Suprapubic skin (tissue), 4 donors: ENCODE measurements around the gene IL19.

Experiments
- EP300 ChIP-seq: sonication (generic); formaldehyde crosslinking; IDR thresholded peaks from one replicate; pipeline ENCODE4 v1.6.1; 2017; ENCODE audit warnings: antibody characterized with exemption
- POLR2A ChIP-seq, 2 donors: fragments of 450-650 bp; IDR thresholded peaks; one replicate each; pipeline ENCODE4 v1.6.1; 2017; ENCODE audit warnings: antibody characterized with exemption in 2 of 2, mild to moderate bottlenecking in 2 of 2, moderate library complexity in 2 of 2
- POLR2AphosphoS5 ChIP-seq, 3 donors: sonication (generic); formaldehyde crosslinking; IDR thresholded peaks; one replicate each; pipeline ENCODE4 v1.6.1; 2017; ENCODE audit warnings: antibody characterized with exemption in 3 of 3
- TF ChIP-seq, protein P1 (sequence below), 2 donors: fragments of 200-600 bp in 1 of 2; fragments of 450-650 bp in 1 of 2; sonication (generic) in 1 of 2; IDR thresholded peaks; one replicate each; pipeline ENCODE4 v1.5.1; 2016 to 2019; ENCODE audit warnings: antibody characterized with exemption in 2 of 2, mild to moderate bottlenecking in 1 of 2, moderate library complexity in 1 of 2

- TF ChIP-seq POLR2AphosphoS5 (IDR thresholded peaks at IDR 0.05) (no peak), POLR2A (IDR thresholded peaks at IDR 0.05) (no peak), EP300 (no peak)
- TF ChIP-seq, protein P1, sequence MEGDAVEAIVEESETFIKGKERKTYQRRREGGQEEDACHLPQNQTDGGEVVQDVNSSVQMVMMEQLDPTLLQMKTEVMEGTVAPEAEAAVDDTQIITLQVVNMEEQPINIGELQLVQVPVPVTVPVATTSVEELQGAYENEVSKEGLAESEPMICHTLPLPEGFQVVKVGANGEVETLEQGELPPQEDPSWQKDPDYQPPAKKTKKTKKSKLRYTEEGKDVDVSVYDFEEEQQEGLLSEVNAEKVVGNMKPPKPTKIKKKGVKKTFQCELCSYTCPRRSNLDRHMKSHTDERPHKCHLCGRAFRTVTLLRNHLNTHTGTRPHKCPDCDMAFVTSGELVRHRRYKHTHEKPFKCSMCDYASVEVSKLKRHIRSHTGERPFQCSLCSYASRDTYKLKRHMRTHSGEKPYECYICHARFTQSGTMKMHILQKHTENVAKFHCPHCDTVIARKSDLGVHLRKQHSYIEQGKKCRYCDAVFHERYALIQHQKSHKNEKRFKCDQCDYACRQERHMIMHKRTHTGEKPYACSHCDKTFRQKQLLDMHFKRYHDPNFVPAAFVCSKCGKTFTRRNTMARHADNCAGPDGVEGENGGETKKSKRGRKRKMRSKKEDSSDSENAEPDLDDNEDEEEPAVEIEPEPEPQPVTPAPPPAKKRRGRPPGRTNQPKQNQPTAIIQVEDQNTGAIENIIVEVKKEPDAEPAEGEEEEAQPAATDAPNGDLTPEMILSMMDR (IDR thresholded peaks at IDR 0.05) = no peak
Measured at GRCh38 chr1:206732508-206732907, 38.1 kb upstream of the IL19 start.
